Mesenchymal stem cell (in vitro differentiated cells and primary cell): ENCODE data around the gene LPAR3.

Source experiments
- DNase-seq: peaks from one replicate; pipeline ENCODE4 v3.0.0-alpha.2; 2013
- H2AFZ ChIP-seq: one replicate; pipeline ENCODE4 v1.6.1; 2013; ENCODE audit warnings: low read depth, mild to moderate bottlenecking, control low read depth, inconsistent platforms, low read length, moderate library complexity
- H2AK5ac ChIP-seq: 2 replicates; pipeline ENCODE4 v1.6.1; 2013; ENCODE audit warnings: low read length, moderate library complexity, mild to moderate bottlenecking, inconsistent platforms; ENCODE audit not compliant: severe bottlenecking
- H2BK120ac ChIP-seq: one replicate; pipeline ENCODE4 v1.6.1; 2013; ENCODE audit warnings: low read depth, mild to moderate bottlenecking, inconsistent platforms, low read length, moderate library complexity
- H2BK12ac ChIP-seq, 2 experiments: one replicate each; pipeline ENCODE4 v1.6.1; 2013; ENCODE audit warnings: inconsistent platforms in 2 of 2, low read length in 2 of 2, mild to moderate bottlenecking in 2 of 2, moderate library complexity in 2 of 2, control low read depth in 1 of 2
- H2BK15ac ChIP-seq: one replicate; pipeline ENCODE4 v1.6.1; 2013; ENCODE audit warnings: mild to moderate bottlenecking, low read depth, inconsistent platforms; ENCODE audit not compliant: poor library complexity, severe bottlenecking
- H2BK5ac ChIP-seq: 2 replicates; pipeline ENCODE4 v1.6.1; 2013; ENCODE audit warnings: low read depth, mild to moderate bottlenecking, low read length, control low read depth, inconsistent platforms; ENCODE audit not compliant: poor library complexity, severe bottlenecking
- H3K14ac ChIP-seq, 2 experiments: one replicate each; pipeline ENCODE4 v1.6.1; 2013; ENCODE audit warnings: inconsistent platforms in 2 of 2, low read length in 2 of 2, control low read depth in 1 of 2, mild to moderate bottlenecking in 1 of 2, moderate library complexity in 1 of 2
- H3K18ac ChIP-seq, 2 experiments: one replicate each; pipeline ENCODE4 v1.6.1; 2013; ENCODE audit warnings: inconsistent platforms in 2 of 2, low read length in 2 of 2, control low read depth in 1 of 2, low read depth in 1 of 2, mild to moderate bottlenecking in 1 of 2
- H3K23ac ChIP-seq, 2 experiments: one replicate each; pipeline ENCODE4 v1.6.1; 2013; ENCODE audit warnings: inconsistent platforms in 2 of 2, low read length in 2 of 2, mild to moderate bottlenecking in 2 of 2, moderate library complexity in 2 of 2, control low read depth in 1 of 2
- H3K27ac ChIP-seq: 2 replicates; pipeline ENCODE4 v1.5.1; 2013; ENCODE audit warnings: mild to moderate bottlenecking, moderate library complexity, low read length, control low read depth, inconsistent platforms; ENCODE audit not compliant: poor library complexity, severe bottlenecking
- H3K27me3 ChIP-seq, 2 experiments: 2 replicates each; pipeline versions ENCODE4 v1.6.1 to v1.7.0; 2013; ENCODE audit warnings: low read length in 2 of 2, mild to moderate bottlenecking in 2 of 2, moderate library complexity in 2 of 2, control low read depth in 1 of 2, inconsistent platforms in 1 of 2; ENCODE audit not compliant: control insufficient read depth in 1 of 2, insufficient read depth in 1 of 2
- H3K36me3 ChIP-seq, 2 experiments: 2 replicates each; pipeline versions ENCODE4 v1.6.1 to v1.7.0; 2013; ENCODE audit warnings: low read length in 2 of 2, control low read depth in 1 of 2, inconsistent platforms in 1 of 2, low read depth in 1 of 2, mild to moderate bottlenecking in 1 of 2; ENCODE audit not compliant: insufficient read depth in 2 of 2, control insufficient read depth in 1 of 2
- H3K4ac ChIP-seq, 2 experiments: one replicate each; pipeline ENCODE4 v1.6.1; 2013; ENCODE audit warnings: inconsistent platforms in 2 of 2, low read length in 2 of 2, mild to moderate bottlenecking in 2 of 2, moderate library complexity in 2 of 2, control low read depth in 1 of 2, low read depth in 1 of 2
- H3K4me1 ChIP-seq: 2 replicates; pipeline ENCODE4 v1.6.1; 2013; ENCODE audit warnings: low read depth, low read length, control low read depth; ENCODE audit not compliant: control insufficient read depth, insufficient read depth
- H3K4me2 ChIP-seq: 2 replicates; pipeline ENCODE4 v1.6.1; 2013; ENCODE audit warnings: low read length, mild to moderate bottlenecking, inconsistent platforms; ENCODE audit not compliant: poor library complexity, severe bottlenecking
- H3K4me3 ChIP-seq, 2 experiments: 2 replicates each; pipeline versions ENCODE4 v1.5.1 to v1.7.0; 2013; ENCODE audit warnings: low read length in 2 of 2, mild to moderate bottlenecking in 2 of 2, control low read depth in 1 of 2, low read depth in 1 of 2; ENCODE audit not compliant: insufficient read depth in 1 of 2
- H3K79me1 ChIP-seq: replicated peaks from 2 replicates; pipeline ENCODE4 v1.6.1; 2013; ENCODE audit warnings: mild to moderate bottlenecking, control low read depth, low read length, inconsistent platforms; ENCODE audit not compliant: poor library complexity, severe bottlenecking
- H3K9ac ChIP-seq: 2 replicates; pipeline ENCODE4 v1.7.0; 2013; ENCODE audit warnings: mild to moderate bottlenecking, low read length, moderate library complexity
- H3K9me3 ChIP-seq: 2 replicates; pipeline ENCODE4 v1.7.0; 2013; ENCODE audit warnings: mild to moderate bottlenecking, low read length; ENCODE audit not compliant: control insufficient read depth
- H4K8ac ChIP-seq: one replicate; pipeline ENCODE4 v1.6.1; 2013; ENCODE audit warnings: inconsistent platforms, mild to moderate bottlenecking, low read length, moderate library complexity
- H4K91ac ChIP-seq: one replicate; pipeline ENCODE4 v1.6.1; 2013; ENCODE audit warnings: mild to moderate bottlenecking, low read length, inconsistent platforms
- WGBS: methylation state at CpG from one replicate; pipeline ENCODE4 v1.1.7; 2013; ENCODE audit warnings: mixed read lengths; 5-methylcytosine and 5-hydroxymethylcytosine counted together

LPAR3 gene

DNA sequence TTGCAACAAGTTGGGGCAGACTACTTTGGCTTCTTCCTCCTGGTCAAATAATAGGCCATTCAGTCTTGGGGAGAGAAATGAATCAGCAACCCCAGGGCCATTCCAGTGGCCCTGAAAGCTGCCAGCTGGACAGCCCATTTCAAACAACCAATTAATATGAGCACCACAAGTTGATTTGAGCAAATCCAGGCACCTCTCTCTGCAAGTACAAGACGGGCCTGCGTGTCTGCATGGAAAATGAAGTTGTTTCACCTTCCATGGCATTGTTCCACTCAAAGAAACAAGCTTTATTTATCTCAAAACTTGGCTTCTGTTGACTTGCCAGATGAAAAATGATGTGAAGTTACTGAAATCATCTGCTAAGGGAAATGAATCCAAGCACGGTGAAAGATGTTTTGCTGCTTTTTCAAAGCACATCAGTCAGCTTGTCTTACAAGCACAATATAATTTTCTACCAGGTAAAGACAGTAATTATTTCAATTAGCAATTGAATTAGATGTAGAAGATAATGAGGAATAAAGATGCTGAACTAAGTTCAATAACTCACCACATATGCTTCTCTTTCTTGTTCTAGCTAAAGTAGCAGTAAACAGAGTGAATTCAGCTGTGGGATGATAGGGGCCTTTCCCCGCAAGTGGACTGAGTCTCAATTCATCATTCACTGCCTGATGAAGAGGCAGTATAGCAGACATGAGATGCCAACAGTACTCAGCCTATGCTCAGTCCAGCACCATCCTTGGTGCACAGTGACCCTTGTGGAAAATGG is 107.6 kb downstream of the LPAR3 start:
- Histone ChIP-seq H3K9ac (no peak overlapping the region), H2BK5ac (no peak overlapping the region), H2BK15ac (no peak overlapping the region), H3K27ac (no peak overlapping the region), H3K4me3 (no peak overlapping the region), H3K23ac (no peak overlapping the region), H3K4ac (no peak overlapping the region), H3K4me1 (peaks cover 2% of the 10 kb centered on the region), H3K18ac (no peak overlapping the region), H4K91ac (no peak overlapping the region), H2AK5ac (no peak overlapping the region), H2BK120ac (no peak overlapping the region), H2AFZ (no peak overlapping the region), H3K9me3 (peaks cover 16% of the 10 kb centered on the region), H3K27me3 (peaks cover 7 to 15% of the 10 kb centered on the region in 2 experiments), H3K4me2 (no peak overlapping the region), H3K14ac (no peak overlapping the region), H4K8ac (no peak overlapping the region), H3K36me3 (no peaks in the 10 kb centered on the region), H3K79me1 (no peaks in the 10 kb centered on the region), H2BK12ac (no peak overlapping the region)
- DNase-seq, result no peak
- WGBS, result 92% methylated on average over 1 of the region's 4 CpGs

DNA sequence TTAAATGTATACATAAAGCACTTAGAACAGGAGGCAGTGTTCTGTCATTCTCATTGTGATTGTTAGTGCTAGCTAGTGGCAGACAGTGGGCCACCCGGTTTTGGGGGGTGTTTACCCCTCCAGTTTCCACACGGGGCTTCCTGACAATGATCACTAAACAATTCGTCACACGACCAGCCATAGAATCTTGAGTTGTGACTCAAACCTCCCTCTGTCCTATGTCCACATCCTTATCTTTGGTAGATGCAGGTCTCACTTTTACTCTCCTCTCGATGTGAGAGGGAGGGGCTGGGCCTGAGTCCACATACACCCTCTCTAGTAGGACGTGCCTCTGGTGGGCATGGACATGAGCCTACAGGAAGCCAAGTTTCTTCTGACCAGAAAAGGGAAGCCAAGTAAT is 110.1 kb downstream of the LPAR3 start:
- no peak overlapping the region for H2BK5ac ChIP-seq
- H3K4ac ChIP-seq, result no peak overlapping the region
- H3K4me3 ChIP-seq, result no peak overlapping the region
- H3K23ac ChIP-seq, result no peak overlapping the region
- no peaks in the 10 kb centered on the region for H3K36me3 ChIP-seq
- H3K18ac ChIP-seq, result no peak overlapping the region
- H2BK15ac ChIP-seq, result no peak overlapping the region
- no peak overlapping the region for H4K8ac ChIP-seq
- H3K27ac ChIP-seq, result no peak overlapping the region
- H2BK120ac ChIP-seq, result no peak overlapping the region
- H2BK12ac ChIP-seq, result no peak overlapping the region
- H3K4me1 ChIP-seq, result peaks cover 2% of the 10 kb centered on the region
- H2AK5ac ChIP-seq, result no peak overlapping the region
- H3K4me2 ChIP-seq, result no peak overlapping the region
- peaks cover 0 to 12% of the 10 kb centered on the region in 2 experiments for H3K27me3 ChIP-seq
- H3K9me3 ChIP-seq, result peaks cover 3% of the 10 kb centered on the region
- no peak for DNase-seq
- no peak overlapping the region for H2AFZ ChIP-seq
- H3K79me1 ChIP-seq, result no peaks in the 10 kb centered on the region
- no peak overlapping the region for H3K14ac ChIP-seq
- no peak overlapping the region for H4K91ac ChIP-seq
- no peak overlapping the region for H3K9ac ChIP-seq
- WGBS, result 78% methylated on average over 6 of the region's 6 CpGs

DNA sequence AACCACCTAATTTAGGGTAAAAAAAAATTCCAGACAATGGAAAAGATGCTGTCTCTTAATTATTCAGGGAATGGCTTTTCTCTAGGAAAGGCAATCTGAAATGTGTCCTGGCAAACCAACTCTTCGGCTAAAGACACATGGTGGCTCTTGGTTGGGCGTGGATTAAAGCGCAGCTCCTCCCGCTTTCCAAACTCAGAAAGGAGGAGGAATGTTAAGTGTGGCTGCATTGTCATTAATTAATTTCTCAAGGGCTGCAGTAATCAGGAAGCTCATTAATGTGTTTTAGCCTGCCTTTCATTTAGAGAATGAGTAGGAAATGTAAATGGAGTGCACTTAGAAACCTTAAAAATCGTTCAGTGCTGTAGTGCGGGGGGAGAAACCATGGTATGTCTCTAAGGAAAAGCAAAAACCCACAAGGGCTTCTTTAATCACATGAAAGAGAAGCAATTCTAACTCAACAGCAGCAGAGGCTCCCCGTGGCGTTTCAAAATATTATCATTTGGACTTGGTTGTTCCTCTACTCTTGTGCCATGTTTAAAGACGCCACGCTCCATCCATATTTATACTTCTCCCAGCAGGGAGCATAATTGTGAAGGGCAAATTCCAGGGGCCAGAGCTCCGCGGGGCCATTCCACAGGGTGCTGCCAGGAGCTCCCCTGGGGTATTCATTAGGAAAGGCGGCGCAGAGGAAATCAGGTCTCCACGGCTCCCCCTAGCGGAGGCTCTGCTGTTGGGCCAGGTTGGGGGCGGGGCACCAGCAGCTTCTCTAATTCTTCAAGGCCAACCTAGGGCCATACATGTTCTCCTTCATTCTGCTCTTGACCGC is 110.8 kb downstream of the LPAR3 start:
- peak; percentile 63 for DNase-seq
- H3K18ac ChIP-seq, result no peak overlapping the region
- peaks cover 2% of the 10 kb centered on the region for H3K4me1 ChIP-seq
- H3K27me3 ChIP-seq, result peaks cover 0 to 12% of the 10 kb centered on the region in 2 experiments
- no peak overlapping the region for H3K27ac ChIP-seq
- H3K36me3 ChIP-seq, result no peaks in the 10 kb centered on the region
- 36% methylated on average over 18 of the region's 18 CpGs for WGBS
- H4K91ac ChIP-seq, result no peak overlapping the region
- H2AFZ ChIP-seq, result no peak overlapping the region
- no peak overlapping the region for H3K14ac ChIP-seq
- H3K79me1 ChIP-seq, result no peaks in the 10 kb centered on the region
- no peak overlapping the region for H3K4ac ChIP-seq
- H2BK5ac ChIP-seq, result no peak overlapping the region
- H4K8ac ChIP-seq, result no peak overlapping the region
- no peak overlapping the region for H3K4me3 ChIP-seq
- H3K9me3 ChIP-seq, result no peaks in the 10 kb centered on the region
- H2BK15ac ChIP-seq, result no peak overlapping the region
- H2AK5ac ChIP-seq, result no peak overlapping the region
- no peak overlapping the region for H3K23ac ChIP-seq
- no peak overlapping the region for H3K9ac ChIP-seq
- H2BK12ac ChIP-seq, result no peak overlapping the region
- H3K4me2 ChIP-seq, result peak overlapping the region; percentile 43
- H2BK120ac ChIP-seq, result no peak overlapping the region

DNA sequence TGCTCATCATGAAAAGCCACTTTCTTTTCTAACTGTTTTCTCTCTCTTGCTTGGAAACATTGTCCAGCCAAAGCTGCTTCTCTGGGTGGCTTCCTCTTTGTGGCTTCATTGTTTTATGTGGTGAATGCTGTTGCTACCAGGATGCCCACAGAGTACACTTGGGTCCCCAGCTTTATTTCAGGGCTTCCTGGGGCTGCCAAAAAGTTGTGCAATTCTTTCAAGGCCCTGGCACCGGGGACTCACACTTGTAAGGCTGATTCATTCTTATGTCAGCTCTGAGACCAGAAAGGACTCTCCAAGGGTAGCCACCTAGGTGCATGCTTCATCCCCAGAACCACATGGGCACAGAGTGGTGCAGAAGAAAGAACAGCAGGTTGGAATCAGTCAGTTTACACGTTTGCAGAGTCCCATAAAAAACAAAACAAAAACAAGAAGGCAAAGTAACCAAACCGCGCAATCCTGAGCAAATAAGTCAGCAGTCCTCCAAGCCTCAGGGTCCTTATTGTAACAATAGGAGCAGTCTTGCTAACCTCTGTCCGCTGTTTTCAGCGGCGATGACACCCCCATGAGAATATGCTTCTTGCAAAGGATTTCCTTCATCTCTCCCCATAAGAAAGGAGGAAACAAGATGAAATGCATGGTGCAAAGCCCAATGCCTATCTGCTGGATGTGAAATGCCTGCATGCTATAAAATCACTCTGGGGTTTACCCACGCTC is 112.8 kb downstream of the LPAR3 start:
- Histone ChIP-seq H3K4me2 (no peak overlapping the region), H3K4me3 (no peak overlapping the region), H3K4me1 (peaks cover 2% of the 10 kb centered on the region), H2BK120ac (no peak overlapping the region), H3K36me3 (no peaks in the 10 kb centered on the region), H2AK5ac (no peak overlapping the region), H3K23ac (no peak overlapping the region), H2BK5ac (no peak overlapping the region), H3K14ac (no peak overlapping the region), H3K27me3 (peaks cover 0 to 16% of the 10 kb centered on the region in 2 experiments), H3K79me1 (no peaks in the 10 kb centered on the region), H2AFZ (no peak overlapping the region), H3K4ac (no peak overlapping the region), H3K9me3 (no peaks in the 10 kb centered on the region), H3K27ac (no peak overlapping the region), H4K8ac (no peak overlapping the region), H2BK12ac (no peak overlapping the region), H4K91ac (no peak overlapping the region), H3K18ac (no peak overlapping the region), H3K9ac (no peak overlapping the region), H2BK15ac (no peak overlapping the region)
- 82% methylated on average over 7 of the region's 8 CpGs for WGBS
- DNase-seq, result no peak
